GM18502 (cell line): Measurements from ENCODE around the gene SRXN1.
"Not testable (repeated sequence)": the region's sequence is repeated elsewhere in the genome, so short reads cannot be mapped to it uniquely, and the experiment has no call there.

Experiments used
- ATAC-seq: cut with Tn5 transposase; IDR thresholded peaks from one replicate; pipeline ENCODE4 v1.9.1; 2021; ENCODE audit warnings: mild to moderate bottlenecking; ENCODE audit not compliant: unreplicated experiment, poor library complexity

Gene SRXN1

DNA sequence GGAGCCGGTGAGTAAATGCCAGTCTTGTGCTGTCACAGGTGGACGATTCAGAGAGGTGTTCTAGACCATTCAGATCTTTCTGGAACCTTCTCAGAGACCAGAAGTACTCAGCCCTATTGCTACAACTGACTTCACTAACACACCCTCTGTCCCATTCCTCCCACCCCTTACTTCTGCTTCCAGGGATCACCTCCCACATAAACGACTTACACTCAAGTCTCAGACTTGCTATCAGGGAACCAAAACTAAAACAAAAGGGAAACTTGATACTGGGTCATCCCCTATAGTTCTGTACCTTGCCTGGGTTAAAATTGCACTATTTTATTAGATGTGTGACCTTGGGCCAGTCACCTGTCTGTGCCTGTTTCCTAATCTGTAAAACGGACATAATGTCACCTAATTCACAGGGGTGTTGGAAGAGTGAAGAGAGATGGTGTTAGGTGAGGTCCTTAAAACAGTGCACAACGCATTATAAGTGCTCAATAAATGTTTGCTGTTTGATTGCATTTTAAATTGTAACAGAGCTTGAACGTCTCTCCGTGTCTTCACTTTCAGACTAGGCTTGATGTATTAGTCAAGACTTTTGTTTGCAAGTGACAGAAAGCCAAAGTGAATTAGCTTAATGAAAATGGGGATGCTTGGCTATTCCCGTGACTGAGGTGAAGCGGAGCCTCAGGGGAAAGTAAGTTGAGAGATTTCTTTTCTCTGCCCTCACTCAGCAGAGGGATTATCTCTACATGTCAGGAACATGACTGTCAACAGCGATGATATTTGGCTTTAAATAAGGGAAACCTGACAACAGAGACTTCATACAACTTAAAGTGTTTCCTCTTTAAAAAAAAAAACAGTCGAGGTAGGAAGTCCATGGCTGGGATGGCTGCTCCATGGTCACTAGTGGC lies 3.0 kb upstream of the SRXN1 start:
- no peak for ATAC-seq

DNA sequence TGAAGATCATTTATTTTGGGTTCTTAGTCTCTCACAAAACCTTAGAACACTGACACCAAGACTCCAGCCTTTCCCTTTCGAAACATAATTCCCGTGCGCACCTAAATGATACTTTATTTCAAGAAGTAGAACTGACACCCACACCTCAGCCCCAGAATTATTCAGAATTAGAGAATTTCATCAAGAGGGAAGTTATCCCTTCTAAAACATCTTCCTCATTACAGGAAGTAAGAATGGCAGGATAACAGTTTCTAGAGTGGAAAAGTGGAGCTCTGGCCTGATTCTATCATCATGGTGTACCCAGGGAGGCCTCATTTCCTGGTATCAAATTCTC lies 1.4 kb upstream of the SRXN1 start:
- no peak for ATAC-seq

DNA sequence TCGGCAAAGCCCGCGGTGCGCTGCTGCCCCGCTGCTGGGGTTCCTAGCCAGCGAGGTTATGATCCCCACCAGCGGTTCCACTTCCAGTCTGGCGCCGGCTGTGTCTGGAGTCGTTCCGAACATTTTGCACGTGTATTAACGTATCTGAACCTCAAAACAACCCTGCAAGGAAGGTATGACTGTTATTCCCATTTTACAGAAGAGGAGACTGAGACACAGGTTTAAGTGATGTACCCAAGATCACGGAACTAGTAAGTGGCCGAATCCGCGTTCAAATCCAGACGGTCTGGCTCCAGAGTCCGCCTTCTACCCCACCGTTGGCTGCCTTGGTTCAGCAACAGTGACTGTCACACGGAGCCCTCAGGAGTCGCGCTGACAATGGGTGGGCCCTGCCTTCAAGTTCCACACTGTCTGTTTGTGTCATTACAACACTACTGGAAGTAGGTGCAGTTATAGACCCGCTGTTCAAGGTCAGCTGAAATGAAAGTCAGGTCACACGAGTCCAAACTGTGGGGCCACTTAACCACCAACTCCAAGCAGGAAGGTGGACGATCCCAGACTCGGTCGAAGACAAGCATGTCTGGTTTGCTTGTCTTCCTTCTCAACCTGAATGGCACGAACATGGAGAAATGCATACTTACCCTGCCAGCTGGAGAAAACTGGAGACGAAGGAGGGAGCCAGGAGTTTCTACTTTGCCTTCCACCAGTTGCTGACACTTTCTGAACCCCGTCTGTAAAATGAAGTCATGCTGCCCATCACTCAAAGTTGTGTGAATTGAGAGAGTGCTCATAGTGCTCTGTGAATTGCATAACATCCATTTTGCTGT lies 803 bp upstream of the SRXN1 start:
- ATAC-seq = no peak

DNA sequence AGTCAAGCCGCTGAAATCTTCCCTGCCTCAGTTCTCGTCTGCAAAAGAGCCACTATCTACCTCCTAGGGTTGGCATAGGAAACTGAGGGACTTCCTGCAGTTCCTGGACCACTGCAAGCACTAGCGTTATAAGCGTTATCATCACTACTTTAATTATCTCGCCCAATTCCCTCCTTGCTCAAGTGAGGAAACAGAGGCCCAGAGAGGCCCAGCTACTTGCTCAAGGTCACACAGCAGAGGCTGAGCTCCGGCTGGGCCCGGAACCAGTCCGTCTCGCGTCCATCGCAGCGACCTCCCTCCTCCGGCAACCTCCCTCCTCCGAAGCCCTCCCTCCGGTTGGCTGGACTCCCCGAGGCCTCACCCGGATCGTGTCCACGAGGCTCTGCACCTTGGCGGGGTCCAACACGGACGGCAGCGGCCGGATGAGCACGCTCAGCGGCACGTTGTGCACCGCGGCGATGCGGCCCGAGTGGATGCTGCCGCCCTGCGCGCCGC lies 338 bp downstream of the SRXN1 start:
- ATAC-seq = no peak

DNA sequence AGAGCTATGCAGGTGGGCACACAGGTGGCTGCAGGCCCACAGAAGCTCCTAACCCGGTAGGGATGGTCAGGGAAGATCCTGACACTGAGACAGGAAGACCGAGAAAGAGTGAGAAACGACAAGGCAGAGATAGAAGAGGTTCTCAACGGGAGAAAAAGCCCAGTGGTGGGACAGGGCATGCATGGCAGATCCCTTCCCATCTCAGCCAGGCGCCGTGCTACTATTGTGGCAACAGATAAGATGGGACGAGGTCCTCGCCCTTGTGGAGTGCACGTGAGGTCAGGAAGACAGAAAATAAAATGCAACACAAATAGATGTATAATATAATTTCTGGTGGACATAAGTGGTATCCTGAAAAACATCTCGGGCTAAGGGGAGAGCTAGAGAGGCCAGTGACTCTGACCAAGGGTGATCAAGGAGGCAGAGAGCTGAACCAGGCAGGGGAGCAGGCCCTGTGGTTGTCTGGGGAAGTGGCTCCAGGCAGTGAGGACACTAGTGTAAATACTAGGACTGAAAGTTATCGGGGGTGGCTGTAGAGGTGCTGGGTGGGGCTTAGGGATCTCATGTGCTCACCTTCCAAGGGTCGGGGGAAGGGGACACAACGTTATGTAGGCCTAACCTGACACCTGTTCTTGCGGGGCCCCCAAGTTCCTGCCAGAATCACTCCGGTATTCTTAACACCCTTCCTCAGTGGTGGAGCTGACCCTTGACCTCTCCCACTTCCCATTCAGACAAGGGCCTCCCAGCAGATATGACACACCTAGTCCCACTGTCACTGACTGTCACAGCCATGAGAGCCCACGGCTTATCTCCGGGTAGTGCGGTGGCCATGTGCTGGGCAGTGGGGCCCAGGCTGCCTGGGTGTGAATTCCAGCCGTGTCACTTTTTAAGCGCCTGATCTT lies 1.0 kb downstream of the SRXN1 start:
- no peak for ATAC-seq

DNA sequence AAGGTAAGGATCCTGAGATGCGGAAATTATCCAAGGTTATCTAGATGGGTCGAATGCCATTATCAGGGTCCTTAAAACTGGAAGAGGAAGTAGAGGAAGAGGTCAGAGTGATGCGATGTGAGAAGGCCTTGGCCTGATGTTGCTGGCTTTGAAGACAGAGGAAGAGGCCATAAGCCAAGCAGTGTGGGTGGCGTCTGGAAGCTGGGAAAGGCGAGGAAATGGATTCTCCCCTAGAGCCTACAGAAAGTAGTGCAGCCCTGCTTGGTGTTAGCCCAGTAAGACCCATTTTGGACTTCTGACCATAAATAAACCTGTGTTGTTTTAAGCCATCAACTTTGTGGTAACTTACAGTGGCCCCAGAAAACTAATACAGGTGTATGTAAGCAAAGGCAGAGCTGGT lies 2.0 kb downstream of the SRXN1 start:
- ATAC-seq = no peak

DNA sequence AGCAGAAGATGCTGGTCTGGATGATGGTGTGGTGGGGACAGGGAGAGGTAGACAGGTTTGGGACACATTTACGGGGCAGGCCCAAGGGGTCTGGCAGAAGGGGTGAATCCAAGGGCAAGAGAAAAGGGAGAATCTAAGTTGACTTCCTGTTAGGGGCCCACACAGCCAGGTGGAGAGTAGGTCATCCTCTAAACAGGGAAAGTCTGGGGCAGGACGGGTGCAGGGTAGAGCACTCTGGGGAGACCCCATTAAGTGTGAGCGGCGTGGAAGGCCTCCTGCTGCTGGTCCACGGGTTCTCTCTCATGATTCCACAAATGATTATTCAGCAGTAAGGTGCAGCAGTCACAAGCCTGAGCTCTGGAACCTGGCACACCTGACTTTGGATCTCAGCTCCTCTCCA lies 2.7 kb downstream of the SRXN1 start:
- ATAC-seq = no peak

DNA sequence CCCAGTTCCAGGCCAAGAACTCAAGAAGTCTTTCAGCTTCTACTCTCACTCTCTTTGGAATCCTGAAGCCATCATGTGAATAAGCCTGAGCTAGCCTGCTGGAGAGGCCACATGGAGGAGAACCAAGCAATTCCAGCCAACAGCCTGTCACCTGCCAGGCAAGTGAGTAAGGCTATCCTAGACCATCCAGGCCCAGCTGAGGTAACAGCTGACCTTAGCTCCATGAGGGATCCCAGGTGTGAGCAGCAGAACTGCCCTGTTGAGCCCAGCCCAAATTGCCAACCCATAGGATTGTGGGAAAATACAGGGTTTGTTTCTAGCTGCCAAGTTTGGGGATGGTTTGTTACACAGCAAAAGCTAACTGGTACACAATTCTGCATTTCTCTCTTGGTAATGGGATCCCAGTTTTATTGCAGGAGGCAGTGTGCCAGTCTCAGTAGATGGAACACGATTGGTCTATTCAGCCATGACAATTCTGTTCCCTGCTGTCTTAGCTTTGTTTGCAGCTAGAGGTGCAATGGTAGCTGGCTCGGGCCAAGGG lies 5.5 kb downstream of the SRXN1 start:
- no peak for ATAC-seq

DNA sequence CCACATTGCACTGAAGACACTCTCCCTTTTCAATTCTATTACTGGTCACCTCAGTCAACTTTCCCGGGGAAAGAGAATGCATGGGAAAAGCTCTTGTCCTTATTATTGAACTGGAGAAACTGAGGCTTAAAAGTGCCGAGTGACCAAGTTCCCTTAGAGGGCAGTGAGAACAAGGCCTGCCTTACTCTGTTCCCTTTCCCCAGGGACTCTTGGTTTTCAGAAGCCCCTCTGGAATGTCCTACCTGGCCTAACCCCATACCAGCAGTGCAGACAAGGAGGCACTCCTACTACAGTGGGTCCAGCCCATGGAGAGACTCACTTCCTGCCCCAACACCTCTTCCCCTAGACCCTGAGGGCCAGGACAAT lies 6.1 kb downstream of the SRXN1 start:
- no peak for ATAC-seq

DNA sequence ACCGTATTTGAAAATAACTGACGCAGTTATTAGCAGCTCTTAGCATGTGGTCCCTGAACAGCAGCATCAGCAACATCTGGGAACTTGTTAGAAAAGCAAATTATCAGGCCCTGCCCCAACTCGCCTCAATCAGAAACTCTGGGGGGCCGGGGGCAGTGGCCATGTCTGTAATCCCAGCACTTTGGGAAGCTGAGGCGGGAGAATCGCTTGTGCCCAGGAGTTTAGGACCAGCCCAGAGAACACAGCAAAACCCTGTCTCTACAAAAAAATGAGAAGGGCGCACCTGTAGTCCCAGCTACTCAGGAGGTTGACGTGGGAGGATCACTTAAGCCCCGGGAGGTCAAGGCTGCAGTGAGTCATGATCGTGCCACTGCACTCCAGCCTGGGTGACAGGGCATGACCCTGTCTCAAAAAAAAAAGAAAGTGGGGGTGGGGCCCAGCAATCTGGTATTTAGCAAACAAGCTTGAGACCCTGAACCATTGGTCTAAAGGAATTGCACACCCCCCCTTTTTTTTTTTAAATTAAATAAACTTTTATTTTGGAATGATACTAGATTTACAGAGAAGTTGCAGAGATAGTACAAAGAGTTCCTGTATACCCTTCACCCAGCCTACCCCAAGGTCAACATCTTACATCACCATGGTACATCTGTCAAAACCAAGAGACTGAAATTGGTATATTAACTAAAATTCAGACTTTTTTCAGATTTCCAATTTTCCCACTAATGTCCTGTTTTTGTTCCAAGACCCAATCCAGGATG lies 6.7 kb downstream of the SRXN1 start:
- ATAC-seq = no peak

DNA sequence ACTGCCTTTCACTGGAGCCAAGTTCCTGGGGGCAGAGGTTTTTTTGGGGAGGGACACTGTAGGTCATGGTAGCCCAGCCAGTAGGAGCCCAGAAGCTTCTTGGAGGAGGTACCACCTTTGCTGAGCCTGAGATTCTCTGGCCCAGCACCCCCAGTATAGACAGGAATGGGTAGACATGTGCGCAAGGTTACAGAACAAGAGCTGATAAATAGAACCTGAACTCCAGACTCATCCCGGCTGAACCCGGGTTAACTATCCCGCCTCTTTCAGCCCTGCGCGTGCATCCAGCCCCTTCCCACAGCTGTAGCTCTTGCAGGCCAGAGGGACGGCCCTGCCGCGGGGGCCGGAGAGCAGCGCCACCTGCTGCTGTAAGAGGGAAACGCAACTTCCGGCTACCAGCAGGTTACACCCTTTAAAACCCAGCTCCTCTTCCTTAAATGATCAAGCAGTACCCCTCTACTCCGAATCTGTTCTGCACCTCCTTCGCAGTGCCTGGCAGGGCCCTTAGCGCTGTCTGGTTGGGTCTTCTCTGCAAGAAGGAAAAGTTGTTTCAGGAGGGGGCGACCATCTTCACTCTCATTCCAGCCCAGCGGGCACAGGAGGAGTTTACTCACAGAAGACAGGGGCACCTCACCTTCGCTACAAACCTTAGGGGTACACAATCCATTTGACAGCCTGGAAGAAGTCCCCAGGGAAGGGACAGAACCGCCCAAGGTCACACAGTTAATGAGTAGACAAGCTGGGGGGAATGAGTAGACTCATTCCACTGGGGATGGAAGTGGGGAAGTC lies 7.5 kb downstream of the SRXN1 start:
- ATAC-seq = peak; percentile 81

DNA sequence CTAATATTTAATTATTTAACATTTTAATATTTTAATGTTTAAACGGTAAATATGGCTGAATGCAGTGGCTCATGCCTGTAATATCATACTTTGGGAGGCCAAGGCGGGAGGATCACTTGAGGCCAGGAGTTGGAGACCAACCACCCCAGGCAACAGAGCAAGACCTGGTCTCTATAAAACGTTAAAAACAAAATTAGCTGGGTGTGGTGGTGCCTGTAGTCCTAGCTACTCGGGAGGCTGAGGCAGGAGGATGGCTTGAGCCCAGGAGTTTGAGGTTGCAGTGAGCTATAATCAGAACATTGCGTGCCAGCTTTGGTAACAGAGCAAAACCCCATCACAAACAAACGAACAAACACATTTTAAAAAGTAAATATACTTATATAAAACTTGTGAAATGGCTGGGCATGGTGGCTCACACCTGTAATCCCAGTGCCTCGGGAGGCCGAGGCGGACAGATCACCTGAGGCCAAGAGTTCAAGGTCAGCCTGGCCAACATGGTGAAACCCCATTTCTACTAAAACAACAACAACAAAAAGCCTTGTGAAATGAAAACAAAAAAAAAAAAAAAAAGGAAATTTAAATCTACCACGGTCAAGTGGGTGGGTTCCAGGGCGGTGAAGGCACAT lies 8.2 kb downstream of the SRXN1 start:
- no peak for ATAC-seq

DNA sequence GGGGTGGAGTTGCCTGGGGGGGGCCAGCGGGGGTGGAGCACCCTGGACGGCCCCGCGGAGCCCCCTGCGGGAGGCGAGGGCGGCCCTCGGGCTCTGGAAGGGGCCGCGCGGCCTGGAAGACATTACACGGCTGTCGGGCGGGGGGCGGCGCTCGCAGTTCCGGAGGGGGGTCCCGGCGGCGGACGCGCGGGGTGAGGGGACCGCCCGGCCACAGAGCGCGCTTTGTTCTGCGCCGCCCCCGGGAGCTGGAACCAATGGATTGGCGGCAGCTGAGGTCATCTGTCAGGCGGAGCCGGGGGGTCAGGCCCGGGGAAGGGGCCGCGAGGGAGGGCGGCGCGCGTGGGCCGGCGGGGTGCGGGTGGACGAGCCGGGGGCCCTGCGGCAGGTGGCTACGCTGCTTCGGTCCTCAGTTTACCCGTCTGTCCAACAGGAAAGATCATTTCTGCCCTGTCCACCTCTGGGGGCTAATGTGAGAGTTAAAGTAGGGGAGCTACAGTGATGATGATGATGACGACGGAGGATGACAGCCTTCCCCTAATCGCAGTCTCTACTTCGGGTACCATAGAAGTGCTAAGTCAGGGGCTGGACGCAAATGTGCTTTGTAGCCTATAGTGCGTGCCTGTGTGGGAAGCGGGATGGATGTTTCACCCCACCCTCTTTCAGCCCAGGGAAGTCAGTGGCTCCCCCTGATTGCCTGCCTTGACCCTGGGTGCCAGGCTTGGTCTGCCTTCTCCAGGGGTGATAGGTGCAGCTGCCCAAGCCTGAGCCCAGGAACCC lies 10.4 kb downstream of the SRXN1 start:
- no peak for ATAC-seq

DNA sequence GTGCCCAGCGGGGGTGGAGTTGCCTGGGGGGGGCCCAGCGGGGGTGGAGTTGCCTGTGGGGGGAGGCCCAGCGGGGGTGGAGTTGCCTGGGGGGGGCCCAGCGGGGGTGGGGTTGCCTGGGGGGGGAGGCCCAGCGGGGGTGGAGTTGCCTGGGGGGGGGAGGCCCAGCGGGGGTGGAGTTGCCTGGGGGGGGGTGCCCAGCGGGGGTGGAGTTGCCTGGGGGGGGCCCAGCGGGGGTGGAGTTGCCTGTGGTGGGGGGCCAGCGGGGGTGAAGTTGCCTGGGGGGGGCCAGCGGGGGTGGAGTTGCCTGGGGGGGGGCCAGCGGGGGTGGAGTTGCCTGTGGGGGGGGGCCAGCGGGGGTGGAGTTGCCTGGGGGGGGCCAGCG lies 11.0 kb downstream of the SRXN1 start:
- ATAC-seq = not testable (repeated sequence)

DNA sequence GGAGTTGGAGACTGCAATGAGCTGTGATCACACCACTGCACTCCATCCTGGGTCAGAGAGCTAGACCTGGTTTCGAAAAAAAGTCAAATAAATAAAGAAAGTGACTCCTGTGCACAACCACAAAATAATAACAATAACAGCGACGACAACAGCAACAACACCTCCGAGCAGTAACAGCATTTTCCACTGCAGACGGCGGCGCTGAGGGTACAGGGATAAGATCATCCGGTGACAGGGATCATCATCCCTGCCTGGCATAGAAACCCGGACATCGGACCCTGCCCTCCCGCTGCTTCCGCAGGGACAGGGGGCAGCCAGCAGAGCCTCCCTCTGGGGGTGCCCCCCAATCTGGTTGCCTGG lies 11.5 kb downstream of the SRXN1 start:
- ATAC-seq = no peak

DNA sequence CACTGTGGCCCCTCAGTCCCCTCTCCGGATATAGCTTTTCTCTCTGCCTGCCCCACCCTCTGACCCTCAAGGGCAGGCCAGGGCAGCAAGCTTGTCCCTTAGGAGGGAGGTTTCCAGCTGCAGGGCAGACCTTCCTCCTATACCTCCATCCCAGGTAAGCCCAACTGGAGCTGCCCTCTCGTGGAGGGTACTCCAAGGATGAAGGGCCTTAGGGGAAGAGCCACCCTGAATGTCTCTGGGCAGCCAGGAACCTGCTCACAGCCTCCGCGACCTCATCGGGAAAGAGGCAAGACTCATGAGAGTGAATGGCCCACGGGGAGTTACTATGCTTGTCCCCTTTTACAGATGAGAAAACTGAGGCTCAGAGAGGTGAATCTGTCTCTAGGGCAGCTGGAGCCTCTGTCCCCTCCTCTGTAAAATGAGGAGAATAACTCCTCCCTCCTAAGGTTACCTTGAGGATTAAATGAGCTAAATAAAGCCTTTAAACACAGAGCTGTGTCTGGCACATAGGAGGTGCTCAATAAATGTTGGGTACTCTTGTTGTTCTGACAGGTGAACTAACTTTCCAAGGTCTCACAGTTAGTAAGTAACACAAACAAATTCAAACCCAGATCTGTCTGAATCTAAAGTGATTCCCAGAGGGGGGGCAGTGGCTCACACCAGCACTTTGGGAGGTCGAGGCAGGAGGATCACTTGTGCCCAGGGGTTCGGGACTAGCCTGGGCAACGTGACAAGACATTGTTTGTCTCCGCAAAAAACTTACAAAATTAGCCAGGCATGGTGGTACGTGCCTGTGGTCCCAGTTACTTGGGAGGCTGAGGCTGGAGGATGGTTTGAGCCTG lies 12.1 kb downstream of the SRXN1 start:
- ATAC-seq = no peak

DNA sequence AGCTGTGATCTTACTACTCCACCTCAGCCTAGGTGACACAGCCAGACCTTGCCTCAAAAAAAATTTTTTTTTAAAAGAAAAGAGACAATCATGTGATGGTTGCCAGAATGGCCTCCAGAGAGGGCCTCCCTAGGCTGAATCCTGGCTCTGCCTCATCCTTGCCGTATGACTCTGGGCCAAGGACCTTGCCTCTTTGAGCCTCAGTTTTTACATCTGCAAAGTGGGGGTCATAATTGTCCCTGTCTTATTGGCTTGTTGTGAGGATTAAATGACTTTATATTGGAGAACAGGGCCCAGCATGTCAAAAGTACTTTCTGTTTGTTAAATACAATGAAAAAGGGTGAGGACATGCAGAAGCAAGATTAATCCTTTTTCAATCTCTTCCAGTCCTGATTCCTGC lies 14.4 kb downstream of the SRXN1 start:
- ATAC-seq = no peak
